ENCODE results near the gene MYDGF.

- TF ChIP-seq POLR2AphosphoS5 (IDR thresholded peaks at IDR 0.05), result no peak
- no peak for TF ChIP-seq POLR2A (IDR thresholded peaks at IDR 0.05)
- no peak for TF ChIP-seq CTCF (IDR thresholded peaks at IDR 0.05)
Observed at GRCh38 chr19:4697304-4697703, 27.2 kb upstream of the MYDGF start.

Data from suprapubic skin (tissue), 4 donors.